Activated CD4-positive, alpha-beta T cell treated with anti-CD3 and anti-CD28 coated beads, Interleukin-2, amount 50 U/mL, for 1 hour (primary cell): ENCODE results near the gene STOML2.
"Not testable (repeated sequence)": the region's sequence is repeated elsewhere in the genome, so short reads cannot be mapped to it uniquely, and the experiment has no call there.

Experiments used
- DNase-seq: peaks from one replicate; pipeline ENCODE4 v3.0.0-alpha.2; 2020

STOML2 gene, protein sequence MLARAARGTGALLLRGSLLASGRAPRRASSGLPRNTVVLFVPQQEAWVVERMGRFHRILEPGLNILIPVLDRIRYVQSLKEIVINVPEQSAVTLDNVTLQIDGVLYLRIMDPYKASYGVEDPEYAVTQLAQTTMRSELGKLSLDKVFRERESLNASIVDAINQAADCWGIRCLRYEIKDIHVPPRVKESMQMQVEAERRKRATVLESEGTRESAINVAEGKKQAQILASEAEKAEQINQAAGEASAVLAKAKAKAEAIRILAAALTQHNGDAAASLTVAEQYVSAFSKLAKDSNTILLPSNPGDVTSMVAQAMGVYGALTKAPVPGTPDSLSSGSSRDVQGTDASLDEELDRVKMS

DNA sequence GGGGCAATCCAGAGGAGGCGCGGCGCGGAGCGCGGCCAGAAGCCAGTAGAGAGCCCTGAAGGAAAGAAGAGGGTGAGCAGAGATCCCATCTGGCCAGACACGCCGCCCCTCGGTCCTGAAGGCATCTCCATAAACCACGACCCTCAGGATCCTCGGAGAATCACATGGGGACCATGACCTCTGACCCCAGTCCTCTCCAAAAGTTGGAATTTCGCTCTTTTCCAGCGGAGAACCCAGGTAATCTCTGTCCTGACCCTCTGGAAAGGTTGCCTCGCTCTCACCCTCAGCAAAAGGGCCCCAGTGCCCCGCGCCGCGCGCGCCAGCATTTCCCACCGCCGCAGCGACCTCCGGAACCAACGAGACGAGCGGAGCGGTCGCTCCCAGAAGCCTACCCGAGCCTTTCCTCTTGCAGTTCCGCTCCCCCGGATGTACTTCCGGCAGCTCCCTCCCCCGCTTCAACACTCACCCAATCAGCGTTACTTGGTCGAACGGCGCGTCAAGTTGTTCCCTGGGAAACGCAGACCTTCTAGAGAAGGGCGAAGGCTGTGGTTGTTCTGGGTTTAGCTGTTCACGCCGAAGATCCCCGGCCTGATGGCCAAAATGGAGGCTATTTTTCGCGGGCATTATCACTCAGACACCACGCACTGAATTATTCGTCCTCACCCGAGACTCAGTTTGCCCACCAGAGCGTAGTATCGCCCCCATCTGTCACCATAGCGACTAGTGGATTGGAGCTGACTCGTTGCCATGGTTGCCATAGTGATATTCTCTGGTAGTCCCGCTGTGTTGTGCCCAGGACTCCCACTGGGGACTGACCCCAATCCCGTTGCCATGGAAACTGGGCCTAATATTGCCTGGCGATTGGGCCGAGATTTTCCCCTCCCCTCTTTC lies at the start of gene STOML2:
STOML2 (minus strand) TSS at position 363 of the 891 bp plus-strand sequence; CDS start at position 326, 37 bp downstream.
- DNase-seq = peak; percentile 88

DNA sequence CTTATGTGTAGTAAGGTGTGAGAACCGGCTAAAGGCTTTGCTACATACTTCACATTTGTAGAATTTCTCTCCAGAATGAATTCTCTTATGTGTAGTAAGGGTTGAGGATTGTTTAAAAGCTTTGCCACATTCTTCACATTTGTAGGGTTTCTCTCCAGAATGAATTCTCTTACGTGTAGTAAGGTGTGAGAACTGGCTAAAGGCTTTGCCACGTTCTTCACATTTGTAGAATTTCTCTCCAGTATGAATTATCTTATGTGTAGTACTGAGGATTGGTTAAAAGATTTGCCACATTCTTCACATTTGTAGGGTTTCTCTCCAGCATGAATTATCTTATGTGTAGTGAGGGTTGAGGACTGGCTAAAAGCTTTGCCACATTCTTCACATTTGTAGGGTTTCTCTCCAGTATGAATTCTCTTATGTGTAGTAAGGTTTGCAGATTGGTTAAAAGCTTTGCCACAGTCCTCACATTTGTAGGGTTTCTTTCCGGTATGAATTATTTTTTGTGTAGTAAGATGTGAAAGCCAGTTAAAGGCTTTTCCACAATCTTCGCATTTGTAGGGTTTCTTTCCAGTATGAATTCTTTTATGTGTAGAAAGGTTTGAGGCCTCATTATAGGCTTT lies 45.1 kb upstream of the STOML2 start:
- DNase-seq = not testable (repeated sequence)

DNA sequence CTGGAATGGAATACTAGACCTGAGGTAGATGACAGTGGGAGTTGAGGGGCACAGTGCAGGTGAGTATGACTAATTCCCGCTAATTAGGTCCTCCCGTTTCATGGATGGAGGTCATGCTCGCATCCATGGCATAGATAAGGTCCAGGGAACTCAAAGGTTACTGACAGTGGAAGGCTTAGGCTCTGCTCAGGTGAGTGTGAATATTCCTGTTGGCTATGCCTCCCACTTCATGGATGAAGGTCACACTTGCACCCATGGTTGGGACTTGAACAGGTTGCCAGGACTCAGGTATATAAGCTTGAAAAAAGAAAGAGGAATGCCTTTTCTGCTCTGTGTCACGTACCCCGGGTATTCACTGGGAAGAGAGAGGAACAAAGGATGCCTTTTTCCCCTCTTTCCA lies 39.1 kb upstream of the STOML2 start:
- no peak for DNase-seq

DNA sequence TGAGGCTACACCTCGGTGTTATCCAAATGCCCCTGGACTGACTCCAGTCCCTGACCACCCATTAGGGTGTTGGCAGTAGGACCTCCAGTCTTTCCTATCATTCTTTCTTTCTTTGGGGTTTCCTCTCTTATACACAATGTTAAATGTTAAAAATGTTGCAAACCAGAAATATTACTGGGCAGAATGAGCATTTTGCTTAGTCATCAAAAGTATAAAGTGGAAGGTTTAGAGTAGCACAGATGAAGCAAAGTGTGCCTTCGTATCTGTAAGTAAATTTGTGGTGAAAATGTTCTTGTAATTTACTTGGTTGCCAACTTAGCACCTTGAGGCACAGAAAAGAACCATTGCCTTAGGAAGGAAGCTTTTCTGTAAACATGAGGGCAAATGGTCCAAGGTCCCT lies 37.2 kb upstream of the STOML2 start:
- DNase-seq = no peak

DNA sequence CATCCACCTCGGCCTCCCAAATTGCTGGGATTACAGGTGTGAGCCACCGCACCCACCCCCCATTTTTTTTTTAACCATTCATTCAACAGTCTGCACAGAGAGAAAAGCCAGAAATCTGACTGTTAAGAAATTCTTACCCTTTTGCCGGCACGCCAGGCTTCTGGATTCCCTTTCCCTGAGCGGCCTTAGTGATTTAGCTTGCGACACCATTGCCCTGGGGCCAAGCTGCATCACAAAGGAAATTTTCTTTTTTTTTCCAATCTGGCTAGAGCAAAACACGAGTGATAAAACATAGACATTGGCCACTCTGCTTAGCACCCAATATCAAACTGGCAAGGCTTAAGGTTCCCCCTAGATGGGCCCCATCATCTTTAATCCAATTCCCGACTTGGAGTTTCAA lies 33.9 kb upstream of the STOML2 start:
- DNase-seq = no peak

DNA sequence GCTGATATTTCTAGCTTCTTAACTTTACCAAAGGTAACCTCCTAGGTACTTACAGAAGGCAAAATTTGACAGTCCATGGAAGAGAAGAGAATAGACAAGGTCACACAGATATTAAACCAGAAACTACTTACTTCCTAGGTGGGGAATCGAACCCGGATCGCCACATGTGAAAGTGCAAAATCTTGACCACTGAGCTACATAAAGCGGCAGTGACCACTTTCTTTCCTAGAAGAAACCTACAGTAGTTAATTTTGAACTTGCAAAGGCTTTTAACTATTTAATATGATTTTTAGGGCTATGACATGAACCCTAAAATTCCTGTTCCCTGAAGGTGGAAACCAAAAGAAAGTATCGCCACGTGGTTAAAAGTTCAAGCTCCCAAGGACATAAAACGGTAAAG lies 33.1 kb upstream of the STOML2 start:
- no peak for DNase-seq

DNA sequence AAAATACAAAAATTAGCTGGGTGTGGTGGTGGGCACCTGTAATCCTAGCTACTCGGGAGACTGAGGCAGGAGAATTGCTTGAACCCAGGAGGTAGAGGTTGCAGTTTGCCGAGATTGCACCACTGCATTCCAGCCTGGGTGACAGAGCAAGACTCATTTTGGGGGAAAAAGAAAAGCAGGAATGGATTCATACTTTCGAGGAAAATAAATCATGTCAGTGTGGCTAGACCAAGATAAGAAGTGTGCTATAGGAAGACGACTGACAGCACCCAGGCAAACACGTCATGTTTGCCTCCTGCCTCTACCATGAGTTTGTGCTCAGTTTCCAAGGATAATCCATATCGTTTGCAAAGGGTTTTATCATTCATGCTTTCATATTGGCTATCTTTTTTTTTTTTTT lies 32.0 kb upstream of the STOML2 start:
- DNase-seq = no peak

DNA sequence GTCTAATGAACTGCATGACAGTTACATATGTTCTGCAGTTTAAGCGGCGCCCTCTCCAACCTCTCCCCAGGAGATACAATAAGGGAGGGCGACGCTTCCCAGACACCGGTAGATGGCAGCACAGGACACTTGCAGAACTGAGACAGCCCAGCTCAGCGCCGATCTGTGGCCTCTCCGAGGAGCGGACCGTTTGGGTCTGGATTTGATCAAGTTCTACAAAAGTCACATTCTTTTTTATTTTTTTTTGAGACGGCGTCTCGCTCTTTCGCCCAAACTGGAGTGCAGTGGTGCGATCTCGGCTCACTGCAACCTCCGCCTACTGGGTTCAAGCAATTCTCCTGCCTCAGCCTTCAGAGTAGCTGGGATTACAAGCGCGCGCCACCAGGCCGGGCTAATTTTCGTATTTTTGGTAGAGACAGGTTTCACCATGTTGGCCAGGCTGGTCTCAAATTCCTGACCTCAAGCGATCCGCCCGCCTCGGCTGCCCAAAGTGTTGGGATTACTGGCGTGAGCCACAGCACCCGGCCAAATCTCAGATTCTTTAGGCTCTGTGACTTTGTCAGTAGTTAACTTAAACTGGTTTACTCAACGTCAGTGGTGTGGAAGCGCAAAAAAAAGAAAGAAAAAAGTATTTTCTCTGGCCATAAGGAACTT lies 14.1 kb upstream of the STOML2 start:
- peak; percentile 85 for DNase-seq

DNA sequence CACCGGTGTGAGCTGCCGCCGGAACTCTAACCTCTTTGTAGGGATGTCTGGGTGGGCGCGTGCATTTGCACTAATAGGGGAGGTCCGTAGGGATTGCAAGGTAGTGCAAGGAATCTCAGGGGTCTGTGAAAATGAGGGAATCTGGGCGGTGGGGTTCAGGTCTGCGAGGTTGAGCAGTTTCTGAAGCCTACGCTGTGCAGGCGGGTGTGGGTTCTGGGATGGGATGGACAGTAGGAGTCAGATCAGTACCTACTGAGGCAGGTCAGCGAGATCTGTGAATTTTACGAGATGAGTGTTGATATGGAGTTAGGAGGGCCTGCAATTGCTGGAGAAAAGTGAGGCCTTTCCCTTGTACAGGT lies 13.6 kb upstream of the STOML2 start:
- no peak for DNase-seq

DNA sequence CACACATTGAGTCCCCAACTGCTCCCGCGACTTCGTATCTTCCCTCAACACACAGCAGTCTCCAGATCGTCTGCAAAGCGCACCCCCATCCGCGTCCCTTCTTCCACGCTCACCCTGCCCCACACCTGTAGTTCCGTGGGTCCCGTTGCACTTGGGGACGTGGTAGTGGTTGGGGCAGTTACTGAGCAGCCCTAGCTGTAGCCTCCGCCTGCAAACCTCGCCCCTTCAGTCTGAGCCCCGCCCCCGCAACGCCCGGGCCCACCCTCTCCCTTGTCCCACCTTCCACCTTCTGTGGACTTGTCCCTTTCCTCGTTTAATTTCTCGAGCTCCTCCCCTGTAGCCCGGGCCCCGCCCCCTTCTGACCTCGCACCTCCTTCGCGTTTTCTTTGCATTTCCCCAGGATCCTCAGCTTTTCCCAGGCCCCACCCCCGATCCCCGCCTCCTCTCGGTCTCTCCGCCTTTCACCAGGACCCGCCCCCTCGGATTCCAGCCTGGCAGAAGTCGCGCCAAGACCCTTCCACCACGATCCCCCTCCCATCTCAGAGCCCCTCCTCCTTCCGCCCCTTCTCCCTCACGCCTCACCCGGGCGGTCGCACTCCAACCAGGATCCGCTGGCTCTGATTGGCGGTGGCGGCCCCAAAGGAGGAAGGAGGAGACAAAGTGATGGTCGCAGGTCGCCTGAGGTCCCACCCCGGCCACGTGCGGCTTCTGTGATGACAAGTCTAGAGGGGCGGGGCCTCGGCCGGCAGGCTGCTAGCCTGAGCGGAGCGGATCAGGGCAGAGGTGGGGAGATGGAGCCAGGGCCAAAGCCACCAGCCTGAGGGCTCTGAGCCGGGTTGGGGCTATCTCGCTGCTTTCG lies 13.0 kb upstream of the STOML2 start, which contains the start of gene ATOSB:
ATOSB (minus strand) TSS at position 183 of the 859 bp plus-strand sequence. CDS start 7,588 bp downstream, outside the sequence.
- DNase-seq = peak; percentile 90

DNA sequence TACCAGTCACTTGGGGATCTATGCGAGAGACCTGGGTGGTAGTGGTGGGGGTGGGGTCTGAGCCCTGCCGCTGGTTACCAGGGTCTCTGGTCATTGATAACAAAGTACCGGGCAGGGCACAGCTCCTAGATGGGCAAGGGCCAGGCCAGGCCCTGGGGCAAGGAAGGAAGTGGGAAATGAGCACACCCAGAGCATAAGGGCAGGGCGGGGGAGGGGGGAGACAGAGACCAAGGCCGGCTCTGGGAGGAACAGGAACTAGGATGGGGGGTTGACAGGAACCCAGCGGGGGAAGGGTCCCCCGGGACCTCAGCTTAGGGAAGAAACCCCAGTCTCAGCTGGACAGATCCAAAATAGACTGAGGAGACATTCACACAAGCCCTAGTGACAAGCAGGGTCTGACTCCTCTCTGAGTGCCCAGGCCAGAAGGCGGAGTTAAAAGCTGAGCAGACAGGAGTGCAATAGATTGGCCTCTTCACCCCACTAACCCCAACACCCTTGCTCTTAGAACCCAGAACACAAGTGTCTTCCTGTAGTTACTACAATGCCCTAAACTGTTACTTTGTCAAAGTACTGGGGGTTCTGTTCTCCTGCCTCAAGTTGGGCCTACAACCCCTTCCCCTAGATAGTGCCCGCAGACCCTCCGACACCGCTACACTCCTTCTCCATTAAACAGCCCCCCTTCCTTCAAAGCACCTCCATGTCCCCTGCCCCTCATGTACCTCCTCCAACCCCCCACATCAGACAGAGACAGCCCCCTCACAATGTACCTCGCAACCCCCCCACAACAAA lies 12.1 kb upstream of the STOML2 start:
- DNase-seq = no peak

DNA sequence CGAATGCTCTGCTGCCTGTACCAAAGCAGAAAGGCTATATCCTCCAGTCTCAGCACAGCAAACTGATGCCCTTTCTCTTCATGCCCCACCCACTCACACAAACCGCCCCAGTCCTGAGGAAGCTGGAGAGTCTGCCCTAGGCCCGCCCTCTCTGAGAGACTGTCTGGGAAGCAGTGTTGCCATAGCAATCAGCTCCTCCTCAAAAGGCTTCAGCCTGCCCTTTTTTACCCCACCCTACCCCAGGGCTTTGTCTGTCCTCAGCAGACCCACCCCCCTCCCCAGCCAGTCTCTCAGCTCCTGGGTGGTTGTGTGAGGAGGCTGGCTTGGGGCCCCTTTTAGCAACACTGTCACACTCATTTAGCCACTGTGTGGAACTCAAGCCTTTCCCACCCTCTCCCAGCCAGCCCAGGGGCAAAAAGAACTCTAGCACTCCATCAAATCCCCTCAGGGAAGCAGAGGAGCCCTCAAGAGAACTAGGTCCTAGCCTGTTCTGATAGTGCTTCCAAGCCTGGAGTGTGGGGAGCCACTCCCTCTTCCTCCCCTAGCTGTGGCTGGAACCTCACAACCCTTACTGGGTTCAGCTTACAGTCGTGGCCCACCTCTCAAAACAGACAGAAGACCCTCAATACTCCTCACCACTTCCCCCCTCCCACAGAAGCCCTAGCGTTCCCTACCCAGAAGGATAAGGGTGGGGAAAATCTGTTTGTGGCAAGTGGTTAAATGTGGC lies 11.3 kb upstream of the STOML2 start:
- peak; percentile 70 for DNase-seq

DNA sequence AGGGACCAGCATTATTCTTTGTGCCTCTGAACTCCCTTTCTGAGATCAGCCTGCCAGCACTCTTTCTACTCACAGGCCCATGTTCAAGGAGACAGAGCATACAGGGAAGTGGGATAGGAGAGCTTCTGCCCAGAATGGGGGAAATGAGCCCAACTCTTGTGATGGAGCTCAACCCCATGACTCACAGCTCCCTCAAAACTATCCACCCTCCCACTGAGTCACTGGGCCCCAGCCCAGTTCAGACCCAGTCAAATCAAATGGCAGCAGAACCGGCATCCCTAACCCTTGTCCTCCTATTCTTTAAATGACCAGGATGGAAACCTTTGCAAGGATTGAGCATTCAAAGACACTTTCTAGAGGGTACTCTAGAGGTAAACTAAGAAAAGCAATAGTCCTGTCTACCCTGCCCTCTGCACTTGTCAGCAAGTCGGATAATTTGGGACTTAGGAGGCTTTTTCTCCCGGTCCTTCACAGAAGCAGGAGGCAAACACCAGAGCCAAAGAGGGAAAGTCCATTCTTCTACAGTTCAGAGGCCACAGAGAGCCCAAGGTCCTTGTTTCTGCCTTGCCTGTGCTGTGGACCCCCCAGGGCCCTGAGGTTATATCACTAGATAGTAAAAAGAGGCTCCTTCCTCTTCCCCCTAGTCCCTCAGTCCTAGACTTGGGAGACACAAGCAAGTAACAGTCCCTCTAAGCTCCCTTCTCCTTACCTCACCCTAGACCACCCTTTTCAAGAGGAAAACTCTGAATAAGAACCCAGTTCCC lies 9.5 kb upstream of the STOML2 start:
- DNase-seq = no peak

DNA sequence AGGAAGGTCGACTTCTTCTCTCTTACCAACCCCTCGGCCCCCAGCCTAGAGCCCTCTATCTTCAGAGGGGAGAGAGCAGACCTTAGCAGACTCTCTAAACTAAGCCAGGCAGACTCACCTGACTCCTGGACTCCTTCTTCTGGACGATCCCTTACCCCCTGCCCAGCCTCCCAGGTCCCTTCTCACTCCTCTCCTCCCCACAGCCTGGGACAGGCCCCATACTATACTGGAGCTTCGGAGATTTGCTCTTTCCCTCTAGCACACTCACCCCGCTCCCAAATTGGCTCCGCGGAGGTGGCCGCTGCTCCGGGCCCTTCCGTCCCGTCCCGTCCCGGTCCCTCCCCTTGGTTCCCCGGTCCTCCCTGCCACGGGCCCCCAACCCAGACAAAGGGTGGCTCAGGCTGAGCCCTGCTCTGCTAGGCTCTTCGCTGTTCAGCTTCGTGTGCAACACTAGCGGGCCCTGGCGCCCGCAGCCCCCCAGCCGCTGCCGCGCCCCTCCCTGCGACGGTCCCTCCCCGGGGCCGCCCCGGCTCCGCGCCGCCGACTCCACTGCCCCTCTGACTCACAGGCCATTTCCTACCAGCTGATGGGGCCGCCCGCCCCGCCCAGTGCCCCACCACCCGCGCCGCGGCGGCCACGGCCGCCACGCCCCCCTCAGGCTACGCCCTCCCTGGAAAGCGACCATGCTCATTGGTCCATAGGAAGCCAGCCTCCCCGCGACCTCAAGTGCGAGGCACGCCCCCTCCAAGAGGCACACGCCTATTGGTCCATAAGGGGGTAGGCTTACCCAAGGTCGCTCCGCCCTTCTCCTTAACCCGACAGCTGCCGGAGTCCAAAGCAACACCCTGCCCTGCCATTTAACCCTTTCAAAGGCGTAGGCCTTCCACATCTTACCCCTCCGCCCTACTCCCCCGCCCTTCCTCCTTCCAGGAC lies 8.3 kb upstream of the STOML2 start:
- DNase-seq = peak; percentile 96

DNA sequence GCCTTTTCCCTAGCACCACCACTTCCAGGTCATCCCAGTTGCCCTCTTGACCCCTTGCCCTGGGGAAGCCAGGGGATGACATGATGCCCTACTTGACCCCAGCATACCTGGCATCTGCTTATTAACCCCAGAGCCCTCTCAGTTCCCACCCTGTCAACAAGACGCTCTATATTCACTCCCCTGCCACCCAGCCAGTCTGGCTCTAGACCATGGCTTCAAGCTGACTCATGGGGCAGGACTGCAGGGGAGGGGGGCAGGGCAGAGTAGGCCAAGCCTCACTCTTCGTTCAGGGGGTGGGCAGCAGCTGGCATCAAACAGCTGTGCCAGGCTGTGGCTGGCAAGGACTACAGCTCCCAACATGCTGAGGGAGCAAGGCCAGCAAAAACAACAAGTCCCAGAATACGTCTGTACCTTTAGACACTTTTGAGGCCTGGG lies 7.4 kb upstream of the STOML2 start:
- DNase-seq = no peak

DNA sequence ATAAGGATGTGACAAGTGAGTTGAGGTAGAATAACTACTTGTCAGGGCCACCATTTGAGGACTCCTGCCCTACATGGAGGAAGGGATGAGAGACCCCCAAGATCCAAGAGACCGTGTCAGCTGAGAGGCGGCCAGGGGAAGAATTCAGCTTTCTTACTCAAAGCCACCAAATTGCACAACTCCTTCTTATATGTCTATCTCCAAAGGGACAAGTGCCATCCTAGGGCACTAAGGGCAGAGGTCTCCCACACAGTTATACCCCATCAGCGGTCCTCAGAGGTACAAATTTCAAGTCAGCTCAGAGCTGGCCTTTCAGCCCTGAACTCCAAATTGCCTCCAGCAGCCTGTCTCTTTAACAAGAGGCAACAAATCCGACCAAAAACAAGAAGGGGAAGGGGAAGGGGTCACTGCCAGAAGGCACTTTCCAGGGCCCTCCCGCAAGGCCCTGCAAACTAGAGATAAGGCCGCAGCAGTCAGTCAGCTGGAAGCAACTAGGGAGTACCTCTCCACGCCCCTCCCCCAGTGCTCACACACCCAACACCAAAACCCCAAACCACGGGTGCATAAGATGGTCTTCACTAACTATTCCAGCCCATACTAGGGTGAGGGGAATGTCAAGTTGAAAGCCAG lies 6.1 kb upstream of the STOML2 start:
- no peak for DNase-seq

DNA sequence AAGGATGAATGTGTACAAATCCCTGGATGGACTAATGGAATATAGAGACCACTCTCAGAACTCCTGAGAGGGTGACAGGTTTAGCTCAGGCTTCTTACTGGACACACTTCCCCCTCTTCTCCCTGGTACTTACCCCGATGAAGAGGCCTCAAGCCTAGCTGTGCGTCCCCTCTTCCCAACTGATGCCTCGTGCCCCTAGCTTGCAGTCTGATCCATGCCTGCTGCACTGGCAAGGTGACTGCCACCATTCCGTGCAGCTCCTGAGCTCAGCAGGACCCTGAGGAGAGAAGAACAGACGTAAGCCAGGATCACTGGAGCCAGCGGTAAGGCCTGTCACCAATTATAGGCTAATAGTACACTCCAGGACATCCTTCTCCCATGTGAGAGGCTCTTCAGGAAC lies 5.5 kb upstream of the STOML2 start:
- DNase-seq = no peak
